MCF 10A (cell line): ENCODE measurements around the gene TRIM66. TPM values are rescaled to one million over a fixed set of nuclear protein-coding genes. Genes with fewer than 3 reads are reported as not detected.

ENCODE experiments used
- BruUV-seq: library from RNA; stranded (reverse); fragments of 400-500 nt; replicated peaks from 2 replicates; lab custom pipeline; 2021; lab: Mats Ljungman, UMichigan
- CTCF ChIA-PET: fragments of 300-600 bp; sonication (Branson Sonifier 250); formaldehyde crosslinking; extraction: SDS; loops from one replicate; lab custom pipeline; 2021; ENCODE audit warnings: antibody characterized with exemption, inconsistent platforms; lab: Yijun Ruan, JAX
- POLR2A ChIA-PET: fragments of 300-600, 350-650 bp; sonication (Branson Sonifier 250); formaldehyde crosslinking; extraction: SDS; loops from one replicate; lab custom pipeline; 2020; ENCODE audit warnings: antibody characterized with exemption, inconsistent platforms; lab: Yijun Ruan, JAX
- DNase-seq: peaks from one replicate; pipeline ENCODE4 v3.0.0-alpha.2; 2018; ENCODE audit not compliant: unreplicated experiment
- H3K27ac Mint-ChIP-seq: one replicate; pipeline ENCODE4 v1.8.0; 2022; ENCODE audit warnings: mild to moderate bottlenecking, low read depth, mixed read lengths; ENCODE audit not compliant: unreplicated experiment
- H3K27me3 Mint-ChIP-seq: one replicate; pipeline ENCODE4 v1.8.0; 2022; ENCODE audit warnings: mixed read lengths; ENCODE audit not compliant: insufficient read depth, unreplicated experiment
- H3K36me3 Mint-ChIP-seq: one replicate; pipeline ENCODE4 v1.8.0; 2022; ENCODE audit warnings: mild to moderate bottlenecking, moderate library complexity, mixed read lengths; ENCODE audit not compliant: insufficient read depth, unreplicated experiment
- H3K4me1 Mint-ChIP-seq: one replicate; pipeline ENCODE4 v1.8.0; 2022; ENCODE audit warnings: mixed read lengths; ENCODE audit not compliant: insufficient read depth, unreplicated experiment
- H3K4me3 Mint-ChIP-seq: one replicate; pipeline ENCODE4 v1.8.0; 2022; ENCODE audit warnings: mild to moderate bottlenecking, moderate library complexity, mixed read lengths; ENCODE audit not compliant: unreplicated experiment
- H3K9me3 Mint-ChIP-seq: one replicate; pipeline ENCODE4 v1.8.0; 2022; ENCODE audit warnings: mixed read lengths; ENCODE audit not compliant: unreplicated experiment
- CTCF ChIP-seq: fragments of 200-600 bp; IDR thresholded peaks from one replicate; pipeline ENCODE4 v1.8.0; 2022; ENCODE audit warnings: antibody characterized with exemption, mild to moderate bottlenecking; ENCODE audit not compliant: unreplicated experiment
- intact Hi-C: fragments of 100-400 bp; cut with micrococcal nuclease; formaldehyde crosslinking; loops from 2 replicates; pipeline ENCODE4 v1.14.1; 2022
- total RNA-seq: library from RNA; stranded (reverse); gene quantifications from 2 replicates; pipeline ENCODE4 v1.2.3, GENCODE V29; 2022

The TRIM66 gene
- total RNA-seq, 1 experiment from 2014 or later = 27.3 TPM

GRCh38 chr11:8593935-8594909, 88.2 kb downstream of the TRIM66 start, which contains the start of gene STK33:
Gene STK33 (minus strand): TSS chr11:8594228. CDS start chr11:8474905, 119,323 bp downstream.
- intact Hi-C loops = no loop called here
- Mint-ChIP-seq H3K36me3 (no peaks in the 10 kb centered on the region), H3K4me1 (peaks cover 5% of the 10 kb centered on the region), H3K9me3 (peaks cover 7% of the 10 kb centered on the region), H3K27me3 (no peaks in the 10 kb centered on the region), H3K4me3 (no peak within 1 kb of the TSS), H3K27ac (no peak within 1 kb of the TSS)
- no peak for DNase-seq
- ChIA-PET CTCF (no interaction called here), POLR2A (no interaction called here)
- no TSS peak for BruUV-seq
- TF ChIP-seq CTCF = no peak

GRCh38 chr11:8593455-8593854, 89.0 kb downstream of the TRIM66 start:
- no peak overlapping the region for H3K27ac Mint-ChIP-seq
- H3K36me3 Mint-ChIP-seq = no peaks in the 10 kb centered on the region
- no peak for TF ChIP-seq CTCF
- ChIA-PET CTCF (no interaction called here), POLR2A (no interaction called here)
- DNase-seq = no peak
- intact Hi-C loops = no loop called here
- BruUV-seq = no TSS peak
- no peak overlapping the region for H3K4me3 Mint-ChIP-seq
- H3K27me3 Mint-ChIP-seq = no peaks in the 10 kb centered on the region
- peaks cover 5% of the 10 kb centered on the region for H3K4me1 Mint-ChIP-seq
- peaks cover 5% of the 10 kb centered on the region for H3K9me3 Mint-ChIP-seq

GRCh38 chr11:8587915-8588314, 94.5 kb downstream of the TRIM66 start:
- intact Hi-C loops = no loop called here
- Mint-ChIP-seq H3K27ac (no peak overlapping the region), H3K4me3 (no peak overlapping the region), H3K36me3 (no peaks in the 10 kb centered on the region), H3K4me1 (peaks cover 10% of the 10 kb centered on the region), H3K27me3 (no peaks in the 10 kb centered on the region), H3K9me3 (no peaks in the 10 kb centered on the region)
- ChIA-PET POLR2A (no interaction called here), CTCF (interaction anchor here (0.6 to 1.8 kb wide), 6 partner anchors 17 to 594 kb away, joined by 3 to 5 read pairs (median 3); no protein-coding TSS in a partner anchor)
- DNase-seq = no peak
- BruUV-seq = no TSS peak
- no peak for TF ChIP-seq CTCF

- Mint-ChIP-seq H3K9me3 (no peaks in the 10 kb centered on the region), H3K27me3 (no peaks in the 10 kb centered on the region), H3K4me3 (no peak overlapping the region), H3K36me3 (peaks cover 6% of the 10 kb centered on the region), H3K27ac (no peak overlapping the region), H3K4me1 (peaks cover 10% of the 10 kb centered on the region)
- intact Hi-C loops = no loop called here
- TF ChIP-seq CTCF = no peak
- no peak for DNase-seq
- ChIA-PET POLR2A (interaction anchor here (1.1 kb wide), 1 partner anchor 18 kb away, joined by 3 read pairs; no protein-coding TSS in a partner anchor), CTCF (interaction anchor here (0.6 to 1.8 kb wide), 5 partner anchors 10 to 580 kb away, joined by 3 to 5 read pairs (median 4); no protein-coding TSS in a partner anchor)
- BruUV-seq = no TSS peak
These were observed 95.7 kb downstream of the TRIM66 start for GRCh38 chr11:8586805-8587204.
